Stimulated activated naive B cell treated with anti-CD40 and anti-IgM and Interleukin-4, amounts not matched to agents 10 μg/mL and 1 μg/mL and 100 μg/mL, for 72 hours (primary cell): Measurements from ENCODE around the gene OR10J4.
A peak's percentile ranks its signal among the peaks of the same experiment; 100 is the strongest.

Experiments
- ATAC-seq, 2 donors: fragments of 150-1000 bp; cut with Tn5 transposase; replicated peaks; 2 replicates each; pipeline ENCODE4 v1.10.0; 2021; ENCODE audit warnings: moderate library complexity in 1 of 2
- DNase-seq: peaks from one replicate; pipeline ENCODE4 v3.0.0; 2021
- H3K27ac Mint-ChIP-seq: one replicate; pipeline ENCODE4 v1.8.0; 2022; ENCODE audit warnings: mild to moderate bottlenecking, mixed read lengths
- H3K27me3 Mint-ChIP-seq, 2 donors: one replicate each; pipeline ENCODE4 v1.8.0; 2022; ENCODE audit warnings: mixed read lengths in 2 of 2
- H3K36me3 Mint-ChIP-seq, 2 donors: one replicate each; pipeline ENCODE4 v1.8.0; 2022; ENCODE audit warnings: mixed read lengths in 2 of 2, mild to moderate bottlenecking in 1 of 2
- H3K4me1 Mint-ChIP-seq, 2 donors: one replicate each; pipeline ENCODE4 v1.8.0; 2022; ENCODE audit warnings: mixed read lengths in 2 of 2, mild to moderate bottlenecking in 1 of 2
- H3K4me3 Mint-ChIP-seq, 2 donors: one replicate each; pipeline ENCODE4 v1.8.0; 2022; ENCODE audit warnings: mild to moderate bottlenecking in 2 of 2, mixed read lengths in 2 of 2, moderate library complexity in 1 of 2
- H3K9me3 Mint-ChIP-seq, 2 donors: one replicate each; pipeline ENCODE4 v1.8.0; 2022; ENCODE audit warnings: mixed read lengths in 2 of 2, mild to moderate bottlenecking in 1 of 2

Gene OR10J4

DNA sequence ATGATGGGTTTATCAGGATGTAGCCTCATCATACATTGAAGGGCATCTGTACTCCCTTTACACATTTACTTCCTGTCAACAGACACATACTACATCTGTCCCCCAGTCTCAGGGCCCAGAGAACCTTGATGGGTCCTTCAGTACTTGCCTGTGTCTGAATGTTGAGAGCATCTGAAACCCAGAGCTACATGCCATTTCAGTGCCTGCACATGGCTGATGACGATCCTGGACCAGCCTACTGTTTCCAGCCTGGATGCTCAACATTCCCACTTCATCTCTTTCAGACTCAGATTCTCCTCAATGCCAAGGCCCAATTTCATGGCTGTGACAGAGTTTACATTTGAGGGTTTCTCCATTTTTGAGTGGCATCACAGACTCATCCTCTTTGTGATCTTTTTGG, at the start of gene OR10J4:
Gene OR10J4 (plus strand): TSS at position 301 of the 400 bp plus-strand sequence.
- DNase-seq (no peak), ATAC-seq (no peak)
- Mint-ChIP-seq H3K4me3 (no peak within 1 kb of the TSS), H3K9me3 (no peaks in the 10 kb centered on the region), H3K4me1 (peaks cover 0 to 2% of the 10 kb centered on the region in 2 donors), H3K36me3 (no peaks in the 10 kb centered on the region), H3K27ac (no peak within 1 kb of the TSS), H3K27me3 (peaks cover 4 to 7% of the 10 kb centered on the region in 2 donors)

DNA sequence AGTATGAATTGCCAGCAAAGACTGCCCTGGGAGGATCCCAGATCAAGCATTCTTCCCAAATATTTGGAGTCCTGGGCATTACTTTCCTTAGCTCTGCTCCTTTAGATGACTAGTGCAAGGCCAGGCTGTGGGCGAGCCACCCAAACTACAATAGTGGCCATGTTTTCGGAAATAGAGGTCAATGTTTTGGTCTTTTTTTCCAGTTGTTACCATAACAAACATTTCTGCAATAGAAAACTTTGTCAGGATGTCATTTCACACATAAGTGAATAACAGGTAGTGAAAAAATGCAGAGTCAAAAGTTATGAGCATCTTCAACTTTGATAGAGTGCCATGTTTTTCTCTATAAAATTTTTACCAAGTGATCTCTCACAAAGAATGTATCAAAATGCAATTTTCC, 25.2 kb upstream of the OR10J4 start:
- Mint-ChIP-seq H3K4me1 (no peaks in the 10 kb centered on the region), H3K27me3 (peaks cover 0 to 5% of the 10 kb centered on the region in 2 donors), H3K27ac (no peak overlapping the region), H3K9me3 (peaks cover 0 to 4% of the 10 kb centered on the region in 2 donors), H3K4me3 (no peak overlapping the region), H3K36me3 (no peaks in the 10 kb centered on the region)
- DNase-seq: no peak
- no peak for ATAC-seq

DNA sequence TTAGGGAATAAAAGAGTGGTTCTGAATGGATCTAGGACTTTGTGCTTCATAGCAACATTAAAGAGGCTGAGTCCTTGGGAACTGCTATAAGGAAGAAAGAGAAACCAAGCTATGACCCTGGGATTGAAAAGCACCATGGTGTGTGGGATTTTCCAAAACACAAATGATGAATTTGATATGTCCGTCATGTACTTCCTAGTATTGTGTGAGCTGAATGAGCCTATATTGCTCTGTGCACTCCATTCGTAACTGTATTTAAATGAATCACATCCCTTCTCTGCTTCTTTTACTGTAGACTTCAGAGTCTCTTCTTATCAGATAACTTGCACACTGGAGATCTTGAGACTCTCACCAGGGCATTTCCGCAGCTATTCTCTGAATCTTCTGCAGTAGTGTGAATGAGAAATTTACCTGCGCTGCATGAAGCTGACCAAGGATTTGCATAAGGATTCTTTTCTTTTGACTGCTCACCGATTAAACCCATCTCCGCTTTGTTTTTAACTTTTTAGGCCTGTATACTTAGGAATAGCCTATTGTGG, 23.1 kb upstream of the OR10J4 start:
- peaks cover 2 to 4% of the 10 kb centered on the region in 2 donors for H3K9me3 Mint-ChIP-seq
- no peaks in the 10 kb centered on the region for H3K36me3 Mint-ChIP-seq
- no peak overlapping the region for H3K4me3 Mint-ChIP-seq
- ATAC-seq (no peak), DNase-seq (no peak)
- H3K4me1 Mint-ChIP-seq: no peaks in the 10 kb centered on the region
- H3K27ac Mint-ChIP-seq: no peak overlapping the region
- H3K27me3 Mint-ChIP-seq: peaks cover 0 to 5% of the 10 kb centered on the region in 2 donors

DNA sequence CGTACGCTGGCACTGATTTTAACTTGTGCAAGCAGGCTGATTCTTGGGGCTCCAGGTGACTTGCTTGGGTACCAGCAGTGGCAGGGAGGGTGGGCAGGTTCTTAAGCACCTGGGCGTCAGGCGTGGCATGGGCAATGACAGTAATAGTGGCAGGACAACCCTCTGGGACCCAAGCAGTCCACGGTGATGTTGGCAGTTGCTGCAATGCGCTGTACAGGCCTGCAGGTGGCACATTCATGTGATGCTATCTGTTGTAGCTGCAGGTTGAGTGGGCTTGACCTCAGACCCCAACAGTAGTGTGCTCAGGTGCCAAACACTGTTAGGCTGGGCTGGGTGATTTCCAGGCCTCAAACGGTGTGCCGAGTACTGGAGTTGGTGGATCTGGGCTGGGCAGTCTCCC, 10.2 kb upstream of the OR10J4 start:
- no peak for ATAC-seq
- Mint-ChIP-seq H3K27ac (no peak overlapping the region), H3K36me3 (peaks cover 0 to 7% of the 10 kb centered on the region in 2 donors), H3K27me3 (peaks cover 0 to 9% of the 10 kb centered on the region in 2 donors), H3K4me1 (no peaks in the 10 kb centered on the region), H3K4me3 (no peak overlapping the region), H3K9me3 (peaks cover 20 to 21% of the 10 kb centered on the region in 2 donors)
- DNase-seq: no peak

DNA sequence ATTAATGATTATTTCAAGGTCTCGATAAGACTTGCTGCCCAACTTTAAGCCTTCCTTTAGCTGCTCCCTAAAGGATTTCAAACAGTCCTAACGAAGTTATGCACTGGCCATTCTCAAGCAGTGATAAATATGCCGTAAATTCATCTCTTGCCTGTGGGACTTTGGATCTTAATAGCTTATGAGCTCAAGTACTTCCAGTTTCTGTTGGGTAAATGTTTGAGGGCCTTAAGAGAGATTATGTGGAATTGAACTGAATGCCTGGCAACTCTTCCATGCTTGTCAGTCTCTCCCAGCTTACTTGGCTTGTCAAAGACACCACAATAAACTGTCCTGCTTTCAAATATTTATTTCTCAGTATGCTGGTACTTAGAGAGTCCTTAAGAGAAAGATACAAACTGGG, 3.5 kb upstream of the OR10J4 start:
- H3K9me3 Mint-ChIP-seq: no peaks in the 10 kb centered on the region
- H3K36me3 Mint-ChIP-seq: no peaks in the 10 kb centered on the region

DNA sequence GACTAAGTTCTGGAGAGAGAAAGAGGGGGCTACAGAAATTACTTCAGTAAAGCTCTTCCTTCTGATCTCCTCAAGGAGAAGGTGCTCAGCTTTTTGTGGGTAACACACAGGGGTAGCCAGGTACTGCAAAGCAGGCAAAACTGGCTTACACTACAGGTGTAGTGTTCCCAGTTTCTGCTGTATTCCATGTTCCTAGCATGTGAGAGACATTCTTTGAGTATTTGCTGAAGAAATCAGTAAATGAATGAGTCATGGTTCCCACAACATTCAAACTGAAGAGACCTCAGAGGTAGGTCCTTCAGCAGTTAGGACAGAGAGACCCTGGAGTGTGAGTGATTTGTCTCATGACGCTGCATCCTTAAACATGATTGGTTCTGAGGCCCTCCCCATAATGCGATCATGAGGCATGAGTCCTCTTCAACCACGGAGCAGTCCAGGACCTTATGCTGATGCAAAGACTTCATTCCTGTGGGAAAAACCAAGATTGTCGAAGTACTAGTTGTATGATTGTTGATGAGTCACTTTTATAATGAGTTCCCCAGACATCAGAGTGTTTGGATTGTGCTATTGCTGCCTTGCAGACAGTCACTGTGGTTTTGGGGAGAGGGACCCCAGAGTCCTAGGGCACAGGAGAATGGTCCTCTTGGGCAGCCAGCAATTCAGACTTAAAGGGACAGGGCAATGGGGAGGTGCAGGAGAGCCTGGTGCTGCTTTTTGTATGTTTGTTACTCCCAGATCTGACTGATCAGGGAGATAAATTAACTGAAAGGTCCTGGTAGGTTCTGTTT, 2.7 kb upstream of the OR10J4 start:
- H3K4me1 Mint-ChIP-seq: no peaks in the 10 kb centered on the region
- DNase-seq (no peak), ATAC-seq (no peak)
- H3K36me3 Mint-ChIP-seq: no peaks in the 10 kb centered on the region
- no peak overlapping the region for H3K4me3 Mint-ChIP-seq
- H3K9me3 Mint-ChIP-seq: no peaks in the 10 kb centered on the region
- H3K27me3 Mint-ChIP-seq: peaks cover 0 to 7% of the 10 kb centered on the region in 2 donors
- H3K27ac Mint-ChIP-seq: no peak overlapping the region

More for the DNA sequence above, 3.5 kb upstream of the OR10J4 start:
- Mint-ChIP-seq H3K4me1 (no peaks in the 10 kb centered on the region), H3K4me3 (no peak overlapping the region), H3K27me3 (peaks cover 0 to 7% of the 10 kb centered on the region in 2 donors), H3K27ac (no peak overlapping the region)
- no peak for ATAC-seq
- no peak for DNase-seq

DNA sequence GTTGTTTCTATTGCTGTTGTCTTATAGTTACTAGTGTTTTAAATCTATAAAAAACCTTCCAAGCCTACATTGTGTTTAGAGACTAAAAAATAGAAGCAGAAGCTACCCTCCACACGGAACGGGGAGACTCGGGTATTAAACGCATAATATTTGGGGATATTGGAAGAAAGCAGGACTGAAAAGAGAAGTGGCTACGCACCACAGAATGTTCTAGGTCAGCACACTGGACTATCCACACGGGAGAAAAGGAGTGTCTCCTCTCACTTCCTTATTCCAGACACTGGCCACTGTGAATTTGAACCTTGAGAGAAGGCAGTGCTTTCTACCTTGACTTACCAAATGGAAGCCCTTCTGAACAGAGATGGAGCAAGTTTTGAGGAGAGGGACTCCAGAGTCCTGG, 1.0 kb upstream of the OR10J4 start:
- Mint-ChIP-seq H3K27ac (no peak overlapping the region), H3K9me3 (no peaks in the 10 kb centered on the region), H3K36me3 (no peaks in the 10 kb centered on the region), H3K4me3 (no peak overlapping the region), H3K27me3 (peaks cover 4 to 7% of the 10 kb centered on the region in 2 donors), H3K4me1 (no peaks in the 10 kb centered on the region)
- no peak for ATAC-seq
- no peak for DNase-seq

DNA sequence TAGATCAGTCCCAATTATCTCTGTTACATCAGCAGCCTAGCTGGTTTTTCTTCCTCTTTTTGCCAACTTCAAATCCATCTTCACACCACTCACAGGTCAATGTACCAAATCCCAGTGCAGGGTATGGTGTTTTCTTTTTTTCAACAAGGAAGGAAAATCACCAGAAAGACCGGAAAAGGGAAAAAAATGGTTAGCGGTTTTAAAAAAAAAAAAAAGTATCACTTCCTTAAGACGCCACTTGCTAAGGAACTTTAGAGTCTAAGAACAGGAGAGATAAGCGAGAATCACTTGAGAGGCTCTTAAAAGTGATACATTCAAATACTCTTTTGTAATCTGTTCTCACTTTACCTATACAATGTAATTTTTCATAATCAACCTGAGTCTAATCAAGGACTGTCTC, 4.5 kb downstream of the OR10J4 start:
- ATAC-seq (no peak), DNase-seq (no peak)
- Mint-ChIP-seq H3K27ac (no peak overlapping the region), H3K4me3 (no peak overlapping the region), H3K36me3 (no peaks in the 10 kb centered on the region), H3K27me3 (peaks cover 11 to 14% of the 10 kb centered on the region in 2 donors), H3K4me1 (peaks cover 3 to 4% of the 10 kb centered on the region in 2 donors), H3K9me3 (no peaks in the 10 kb centered on the region)

DNA sequence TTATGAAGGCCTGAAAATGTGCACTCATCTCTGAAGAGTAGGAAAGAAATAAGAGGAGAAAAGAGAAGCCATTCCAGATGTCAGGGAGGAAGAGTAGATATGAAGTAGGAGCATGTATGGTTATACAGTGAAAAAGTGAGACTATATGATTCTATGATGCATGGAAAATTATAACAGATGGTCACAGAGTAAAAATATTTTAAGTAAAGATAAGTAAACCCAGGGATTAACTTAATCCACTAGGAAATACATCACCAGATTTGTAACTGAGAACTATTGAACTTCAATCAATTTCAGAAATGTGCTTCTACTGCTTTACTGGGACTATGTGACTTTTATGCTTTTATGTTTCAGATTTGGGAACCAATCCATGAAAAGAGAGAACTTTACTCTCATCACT, 7.4 kb downstream of the OR10J4 start, which contains the start of gene OR10J1:
Gene OR10J1 (plus strand): TSS at position 301 of the 400 bp plus-strand sequence. CDS start 70 bp downstream, at position 371.
- Mint-ChIP-seq H3K9me3 (no peaks in the 10 kb centered on the region), H3K27ac (no peak within 1 kb of the TSS)
- ATAC-seq: no peak

DNA sequence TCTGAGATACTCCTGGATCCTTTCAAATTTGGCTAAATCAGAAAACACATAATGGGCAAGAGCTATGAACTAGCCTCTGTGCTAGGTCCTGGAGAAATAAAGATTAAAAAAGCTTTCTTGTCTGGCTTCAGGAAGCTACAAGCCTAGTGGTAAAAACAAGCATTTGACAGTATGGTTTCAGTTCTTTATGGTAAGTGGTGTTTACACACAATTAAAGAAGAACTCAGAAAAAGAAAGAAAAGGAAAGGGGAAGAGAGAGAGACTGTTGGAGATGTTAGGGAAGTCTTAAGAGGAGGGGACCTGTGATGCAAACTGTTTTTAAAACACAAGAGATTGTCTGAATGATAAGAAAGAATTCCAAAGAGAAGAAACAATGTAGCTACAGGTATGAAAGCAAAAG, 9.4 kb downstream of the OR10J4 start:
- H3K4me1 Mint-ChIP-seq: peaks cover 3 to 6% of the 10 kb centered on the region in 2 donors
- no peak overlapping the region for H3K27ac Mint-ChIP-seq
- H3K4me3 Mint-ChIP-seq: no peak overlapping the region
- no peaks in the 10 kb centered on the region for H3K36me3 Mint-ChIP-seq
- peak in 1 of 2 donors; percentile 39 for ATAC-seq
- no peak for DNase-seq
- H3K27me3 Mint-ChIP-seq: peaks cover 11 to 15% of the 10 kb centered on the region in 2 donors
- no peaks in the 10 kb centered on the region for H3K9me3 Mint-ChIP-seq

More for the DNA sequence above, 7.4 kb downstream of the OR10J4 start, which contains the start of gene OR10J1:
- Mint-ChIP-seq H3K4me1 (peaks cover 4 to 6% of the 10 kb centered on the region in 2 donors), H3K27me3 (peaks cover 11 to 16% of the 10 kb centered on the region in 2 donors), H3K36me3 (no peaks in the 10 kb centered on the region), H3K4me3 (no peak within 1 kb of the TSS)
- DNase-seq: no peak

DNA sequence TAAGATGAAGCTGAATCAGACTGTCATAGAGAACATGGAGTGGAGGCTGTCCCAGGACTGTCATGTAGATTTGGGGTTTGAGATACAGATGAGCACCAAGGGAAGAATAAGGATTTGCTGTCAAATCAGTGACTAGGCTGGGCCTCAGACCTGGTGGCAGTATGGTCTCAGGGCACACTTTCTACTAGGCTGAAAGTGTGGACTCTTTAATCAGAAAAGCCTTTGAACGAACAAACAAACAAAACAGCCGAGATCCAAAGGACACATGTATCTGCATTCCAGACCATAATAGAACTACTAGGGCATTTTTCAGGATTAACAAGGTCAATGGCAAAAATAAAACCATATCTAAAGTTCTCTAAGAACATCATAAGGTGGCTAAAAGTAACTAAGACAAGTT, 10.4 kb downstream of the OR10J4 start:
- H3K36me3 Mint-ChIP-seq: no peaks in the 10 kb centered on the region
- no peak overlapping the region for H3K4me3 Mint-ChIP-seq
- no peak overlapping the region for H3K27ac Mint-ChIP-seq
- no peak for DNase-seq
- peaks cover 2 to 6% of the 10 kb centered on the region in 2 donors for H3K4me1 Mint-ChIP-seq
- H3K9me3 Mint-ChIP-seq: no peaks in the 10 kb centered on the region
- H3K27me3 Mint-ChIP-seq: peaks cover 11 to 15% of the 10 kb centered on the region in 2 donors
- ATAC-seq: no peak

DNA sequence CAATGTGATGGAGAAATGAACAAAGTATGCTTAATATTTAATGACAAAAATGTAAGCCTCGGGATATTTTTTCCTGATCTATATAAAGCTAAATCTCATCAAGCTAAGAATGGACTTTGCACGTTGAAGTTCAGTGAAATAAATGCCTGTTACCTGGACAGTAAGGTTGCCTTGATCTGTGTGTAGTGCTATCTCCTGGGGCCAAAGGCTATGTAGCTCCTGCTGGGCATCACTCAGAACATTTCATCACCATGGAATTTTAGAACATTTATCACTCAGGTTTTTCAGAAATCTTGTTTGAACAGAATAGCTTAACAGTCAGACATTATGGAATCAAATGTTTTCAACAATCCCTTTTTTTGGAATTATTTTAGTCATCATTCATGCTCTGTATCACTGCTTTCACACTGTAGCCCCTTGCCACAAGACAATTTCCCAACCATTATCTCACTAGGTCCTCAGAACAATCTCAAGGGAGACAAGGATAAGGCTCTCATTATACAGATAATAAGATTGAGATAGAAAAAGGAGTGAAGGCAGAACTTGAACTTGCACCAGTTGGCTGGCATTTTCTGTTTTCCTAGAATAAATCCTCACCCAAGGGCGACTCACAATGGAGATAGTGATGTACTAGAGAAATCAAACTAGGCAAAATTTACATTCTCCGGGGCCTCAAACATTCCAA, 11.2 kb downstream of the OR10J4 start:
- Mint-ChIP-seq H3K4me1 (peaks cover 2 to 6% of the 10 kb centered on the region in 2 donors), H3K27ac (no peak overlapping the region), H3K27me3 (peaks cover 11 to 15% of the 10 kb centered on the region in 2 donors), H3K9me3 (peaks cover 4 to 6% of the 10 kb centered on the region in 2 donors), H3K36me3 (peaks cover 0 to 2% of the 10 kb centered on the region in 2 donors), H3K4me3 (no peak overlapping the region)
- no peak for ATAC-seq
- DNase-seq: no peak

DNA sequence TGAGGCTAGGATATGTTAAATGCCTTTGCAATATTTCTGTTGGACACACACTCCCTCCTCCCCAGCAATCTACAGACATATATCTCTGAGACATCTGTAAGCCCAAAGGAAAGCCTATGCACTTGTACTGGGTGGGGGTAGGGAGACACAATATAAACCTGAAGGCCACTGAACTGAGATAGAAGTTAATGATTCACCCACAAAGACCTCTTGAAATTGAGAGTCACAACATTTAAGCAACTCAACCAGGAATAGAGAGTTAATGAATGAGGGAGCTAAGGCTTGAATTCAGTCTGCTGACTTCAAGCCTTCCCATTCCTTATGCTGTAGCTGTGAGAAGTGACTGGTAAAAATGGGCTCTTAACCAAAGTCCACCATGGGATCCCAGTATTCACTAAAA, 12.5 kb downstream of the OR10J4 start:
- Mint-ChIP-seq H3K4me1 (peaks cover 2 to 6% of the 10 kb centered on the region in 2 donors), H3K27ac (no peak overlapping the region), H3K4me3 (no peak overlapping the region), H3K9me3 (peaks cover 7 to 10% of the 10 kb centered on the region in 2 donors), H3K27me3 (peaks cover 7 to 15% of the 10 kb centered on the region in 2 donors), H3K36me3 (peaks cover 0 to 2% of the 10 kb centered on the region in 2 donors)
- ATAC-seq (no peak), DNase-seq (no peak)

DNA sequence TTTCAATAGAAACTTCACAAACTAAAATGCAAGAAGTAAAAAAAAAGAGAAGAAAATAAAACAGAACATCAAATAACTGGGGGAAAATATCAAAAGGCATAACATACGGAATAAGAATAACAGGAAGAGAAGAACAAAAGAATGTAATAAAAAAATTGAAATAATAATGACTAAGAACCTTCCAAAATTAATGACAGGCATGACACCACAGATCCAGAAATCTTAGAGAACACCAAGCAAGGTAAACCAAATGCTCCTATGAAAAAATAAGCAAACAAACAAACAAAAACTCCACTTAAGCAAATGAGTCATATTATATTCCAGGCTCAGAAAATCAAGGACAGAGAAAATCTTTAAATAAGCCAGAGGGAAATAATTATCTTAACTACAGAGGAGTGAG, 16.2 kb downstream of the OR10J4 start:
- H3K4me3 Mint-ChIP-seq: no peak overlapping the region
- peaks cover 0 to 2% of the 10 kb centered on the region in 2 donors for H3K36me3 Mint-ChIP-seq
- no peak for DNase-seq
- H3K4me1 Mint-ChIP-seq: no peaks in the 10 kb centered on the region
- peaks cover 0 to 4% of the 10 kb centered on the region in 2 donors for H3K27me3 Mint-ChIP-seq
- ATAC-seq: no peak
- H3K27ac Mint-ChIP-seq: no peak overlapping the region
- H3K9me3 Mint-ChIP-seq: peaks cover 10% of the 10 kb centered on the region in 2 donors
